Loucy (cell line): ENCODE results near the gene KREMEN1.

Experiments
- H2AFZ ChIP-seq: fragments of 200-600 bp; sonication (generic); 2 replicates; pipeline ENCODE4 v1.6.0; 2016; ENCODE audit warnings: antibody characterized with exemption, mild to moderate bottlenecking, low read length, moderate library complexity
- H3F3A ChIP-seq: fragments of 200-600 bp; 2 replicates; pipeline ENCODE4 v1.6.0; 2016; ENCODE audit warnings: antibody characterized with exemption, low read depth, mild to moderate bottlenecking
- H3K27me3 ChIP-seq: fragments of 200-600 bp; sonication (generic); 2 replicates; pipeline ENCODE4 v1.6.1; 2014; ENCODE audit warnings: low read length, mild to moderate bottlenecking; ENCODE audit not compliant: insufficient read depth, poor library complexity, severe bottlenecking
- H3K36me3 ChIP-seq: fragments of 200-600 bp; sonication (generic); 2 replicates; pipeline ENCODE4 v1.6.1; 2016; ENCODE audit warnings: low read length; ENCODE audit not compliant: insufficient read depth
- H3K4me1 ChIP-seq: fragments of 200-600 bp; sonication (generic); 2 replicates; pipeline ENCODE4 v1.5.1; 2014; ENCODE audit warnings: low read length, mild to moderate bottlenecking; ENCODE audit not compliant: insufficient read depth, poor library complexity, severe bottlenecking
- H3K4me2 ChIP-seq: fragments of 200-600 bp; sonication (generic); 2 replicates; pipeline ENCODE4 v1.6.0; 2014; ENCODE audit warnings: antibody characterized with exemption, low read length, low read depth, mild to moderate bottlenecking; ENCODE audit not compliant: poor library complexity, severe bottlenecking
- H3K4me3 ChIP-seq: fragments of 200-600 bp; sonication (generic); 2 replicates; pipeline ENCODE4 v1.5.1; 2014; ENCODE audit warnings: low read length, mild to moderate bottlenecking, mixed read lengths; ENCODE audit not compliant: poor library complexity, severe bottlenecking
- H3K79me2 ChIP-seq: fragments of 200-600 bp; sonication (generic); 2 replicates; pipeline ENCODE4 v1.6.1; 2014; ENCODE audit warnings: low read length; ENCODE audit not compliant: insufficient read depth
- H3K9ac ChIP-seq: fragments of 200-600 bp; sonication (generic); 2 replicates; pipeline ENCODE4 v1.6.0; 2014; ENCODE audit warnings: mild to moderate bottlenecking, low read depth, low read length, moderate library complexity; ENCODE audit not compliant: poor library complexity, severe bottlenecking
- H3K9me2 ChIP-seq: fragments of 200-600 bp; sonication (generic); replicated peaks from 2 replicates; pipeline ENCODE4 v1.6.1; 2016; ENCODE audit warnings: low read depth, low read length, mixed read lengths
- H3K9me3 ChIP-seq: fragments of 200-600 bp; sonication (generic); 2 replicates; pipeline ENCODE4 v1.6.1; 2014; ENCODE audit warnings: mild to moderate bottlenecking, antibody characterized with exemption, low read length, low read depth; ENCODE audit not compliant: insufficient read depth
- H4K20me1 ChIP-seq: fragments of 200-600 bp; sonication (generic); 2 replicates; pipeline ENCODE4 v1.6.0; 2014; ENCODE audit warnings: antibody characterized with exemption, low read length, mild to moderate bottlenecking; ENCODE audit not compliant: insufficient read depth, poor library complexity, severe bottlenecking
- CTCF ChIP-seq: fragments of 200-600 bp; sonication (generic); conservative IDR thresholded peaks from 2 replicates; pipeline ENCODE4 v1.5.1; 2014; ENCODE audit warnings: mild to moderate bottlenecking, antibody characterized with exemption, low read length
- EZH2phosphoT487 ChIP-seq: fragments of 200-600 bp; IDR thresholded peaks from 2 replicates; pipeline ENCODE4 v1.6.1; 2018; ENCODE audit warnings: antibody characterized with exemption, mild to moderate bottlenecking, moderate library complexity, borderline replicate concordance

The KREMEN1 gene

GRCh38 chr22:29122041-29122440, 49.2 kb downstream of the KREMEN1 start:
- H3K4me3 ChIP-seq = no peak overlapping the region
- H3K4me1 ChIP-seq = peaks cover 20% of the 10 kb centered on the region
- H3K27me3 ChIP-seq = no peaks in the 10 kb centered on the region
- H2AFZ ChIP-seq = no peak overlapping the region
- H3K4me2 ChIP-seq = no peak overlapping the region
- no peak overlapping the region for H3K9ac ChIP-seq
- no peaks in the 10 kb centered on the region for H4K20me1 ChIP-seq
- H3K79me2 ChIP-seq = no peaks in the 10 kb centered on the region
- TF ChIP-seq EZH2phosphoT487 (no peak), CTCF (no peak)
- H3K9me3 ChIP-seq = 0 out of 2 replicates have a peak, but pooled peaks cover 3% of the 10 kb centered on the region
- H3K36me3 ChIP-seq = no peaks in the 10 kb centered on the region
- H3K9me2 ChIP-seq = no peaks in the 10 kb centered on the region
- no peaks in the 10 kb centered on the region for H3F3A ChIP-seq

- Histone ChIP-seq H4K20me1 (no peaks in the 10 kb centered on the region), H3K9me3 (no peaks in the 10 kb centered on the region), H3F3A (no peaks in the 10 kb centered on the region), H3K9ac (no peak overlapping the region), H3K27me3 (no peaks in the 10 kb centered on the region), H3K9me2 (no peaks in the 10 kb centered on the region), H3K4me1 (peaks cover 34% of the 10 kb centered on the region), H3K36me3 (no peaks in the 10 kb centered on the region), H3K4me3 (no peak overlapping the region), H2AFZ (no peak overlapping the region), H3K79me2 (no peaks in the 10 kb centered on the region), H3K4me2 (no peak overlapping the region)
- no peak for TF ChIP-seq CTCF
- TF ChIP-seq EZH2phosphoT487 = no peak
Observed at GRCh38 chr22:29124777-29125442, 52.1 kb downstream of the KREMEN1 start.

GRCh38 chr22:29125443-29125778, 52.6 kb downstream of the KREMEN1 start:
- Histone ChIP-seq H4K20me1 (no peaks in the 10 kb centered on the region), H3K9me2 (no peaks in the 10 kb centered on the region), H3K9me3 (no peaks in the 10 kb centered on the region), H3K36me3 (no peaks in the 10 kb centered on the region), H2AFZ (no peak overlapping the region), H3K27me3 (no peaks in the 10 kb centered on the region), H3K79me2 (no peaks in the 10 kb centered on the region), H3K9ac (no peak overlapping the region), H3K4me2 (no peak overlapping the region), H3K4me3 (no peak overlapping the region), H3K4me1 (peaks cover 36% of the 10 kb centered on the region), H3F3A (no peaks in the 10 kb centered on the region)
- no peak for TF ChIP-seq EZH2phosphoT487
- no peak for TF ChIP-seq CTCF
